DMS153 treated with DMSO at 0.1 percent for 48 hours (cell line): ENCODE measurements around the gene TBC1D14.
"Not testable (repeated sequence)": the region's sequence is repeated elsewhere in the genome, so short reads cannot be mapped to it uniquely, and the experiment has no call there.

Experiments
- DNase-seq: peaks from one replicate; lab custom pipeline; 2025; ENCODE audit not compliant: unreplicated experiment; lab: John Stamatoyannopoulos, UW

The TBC1D14 gene

GRCh38 chr4:6889736-6890324, 19.8 kb upstream of the TBC1D14 start:
- no peak for DNase-seq

DNA sequence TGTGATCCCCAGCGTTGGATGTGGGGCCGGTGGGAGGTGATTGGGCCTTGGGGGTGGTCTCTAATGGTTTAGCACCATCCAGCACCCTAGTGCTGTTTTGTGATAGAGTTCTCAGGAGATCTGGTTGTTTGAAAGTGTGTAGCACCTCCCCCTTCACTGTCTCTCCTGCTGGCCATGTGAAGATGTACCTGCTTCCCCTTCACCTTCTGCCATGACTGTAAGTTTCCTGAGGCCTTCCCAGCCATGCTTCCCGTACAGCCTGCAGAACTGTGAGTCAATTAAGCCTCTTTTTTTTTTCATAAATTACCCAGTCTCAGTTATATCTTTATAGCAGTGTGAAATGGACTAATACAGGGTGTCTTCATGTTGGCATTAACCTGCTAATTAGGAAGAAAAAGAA, 19.3 kb upstream of the TBC1D14 start:
- DNase-seq = no peak

- not testable (repeated sequence) for DNase-seq
Measured at GRCh38 chr4:6890971-6891370, 18.7 kb upstream of the TBC1D14 start.

GRCh38 chr4:6891436-6892170, 18.0 kb upstream of the TBC1D14 start:
- no peak for DNase-seq

DNA sequence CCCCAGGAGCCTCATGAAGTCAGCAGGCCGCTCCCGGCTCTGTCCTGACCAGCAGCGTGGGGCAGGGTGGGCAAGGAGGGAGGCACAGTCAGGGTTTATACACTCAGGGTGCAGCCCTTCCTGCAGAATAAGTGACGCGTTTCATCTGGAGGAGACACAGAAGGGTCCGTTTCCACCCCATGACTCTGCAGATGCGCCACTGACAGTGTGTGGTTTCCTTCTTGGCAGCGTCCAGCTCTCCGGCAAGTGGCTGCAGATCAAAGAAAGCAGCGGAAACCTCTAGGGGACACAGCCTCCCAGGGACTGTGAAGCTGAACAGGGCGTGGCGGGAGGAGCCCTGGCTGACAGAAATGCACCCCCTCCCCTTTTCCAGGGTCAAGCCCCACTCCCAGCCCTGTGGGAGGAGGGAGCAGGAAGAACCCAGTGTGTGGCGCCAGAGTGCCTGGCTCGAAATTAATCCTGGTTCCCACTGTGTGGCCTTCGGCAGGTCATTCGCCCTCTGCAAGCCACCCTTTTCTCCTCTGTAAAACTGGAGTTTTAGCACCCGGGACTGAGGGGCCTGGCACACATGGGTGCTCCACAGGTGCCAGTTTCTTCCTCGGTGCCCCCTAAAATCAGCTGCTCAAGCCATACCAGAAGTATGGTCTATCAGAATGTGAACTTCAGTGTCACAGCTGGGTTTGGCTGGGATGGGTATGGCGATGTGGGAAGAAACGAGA, 17.3 kb upstream of the TBC1D14 start:
- no peak for DNase-seq

GRCh38 chr4:6892909-6893202, 16.8 kb upstream of the TBC1D14 start:
- no peak for DNase-seq

DNA sequence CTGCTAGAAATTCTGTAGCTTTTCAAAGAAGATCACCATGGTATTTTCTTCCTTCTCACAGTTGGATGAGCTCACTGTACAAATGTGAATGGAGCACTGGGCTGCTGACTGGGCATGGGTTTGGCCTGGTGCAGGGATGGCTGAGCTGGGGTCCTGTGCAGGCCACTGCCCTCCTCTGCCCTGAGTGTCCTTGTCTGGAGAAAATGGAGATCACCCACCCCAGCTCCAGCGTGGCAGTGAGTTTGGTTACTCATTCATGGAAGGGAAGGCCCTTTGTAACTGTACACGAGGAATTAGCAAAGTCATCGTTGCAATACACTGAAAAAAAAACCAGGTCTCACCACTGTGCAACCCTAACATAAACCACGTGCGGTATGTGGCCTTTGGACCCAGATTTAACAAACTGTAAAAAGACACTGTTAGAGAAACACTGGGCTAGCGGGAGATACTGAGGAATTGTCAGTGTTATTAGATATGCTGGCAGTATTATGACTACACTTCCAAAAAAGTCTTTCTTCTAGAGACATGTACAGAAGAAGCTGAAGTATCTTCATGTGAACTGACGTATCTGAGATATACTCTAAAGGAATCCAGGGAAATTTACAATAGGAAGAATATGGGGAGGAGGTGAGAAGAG, 16.1 kb upstream of the TBC1D14 start:
- no peak for DNase-seq

DNA sequence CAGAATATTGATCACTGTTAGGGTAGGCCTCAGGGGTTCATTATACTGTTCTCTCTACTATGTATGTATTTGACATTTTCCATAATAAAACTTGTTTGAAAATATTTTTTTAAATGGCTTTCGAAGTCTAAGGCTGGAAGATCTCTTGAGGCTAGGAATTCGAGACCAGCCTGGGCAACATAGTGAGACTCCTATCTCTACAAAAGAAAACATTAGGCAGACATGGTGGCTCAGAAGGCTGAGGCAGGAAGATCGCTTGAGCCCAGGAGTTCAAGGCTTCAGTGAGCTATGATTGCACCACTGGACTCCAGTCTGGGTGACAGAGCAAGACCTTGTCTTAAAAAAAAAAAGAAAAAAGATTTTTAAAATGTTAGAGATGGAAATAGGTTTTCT, 15.5 kb upstream of the TBC1D14 start:
- no peak for DNase-seq

DNA sequence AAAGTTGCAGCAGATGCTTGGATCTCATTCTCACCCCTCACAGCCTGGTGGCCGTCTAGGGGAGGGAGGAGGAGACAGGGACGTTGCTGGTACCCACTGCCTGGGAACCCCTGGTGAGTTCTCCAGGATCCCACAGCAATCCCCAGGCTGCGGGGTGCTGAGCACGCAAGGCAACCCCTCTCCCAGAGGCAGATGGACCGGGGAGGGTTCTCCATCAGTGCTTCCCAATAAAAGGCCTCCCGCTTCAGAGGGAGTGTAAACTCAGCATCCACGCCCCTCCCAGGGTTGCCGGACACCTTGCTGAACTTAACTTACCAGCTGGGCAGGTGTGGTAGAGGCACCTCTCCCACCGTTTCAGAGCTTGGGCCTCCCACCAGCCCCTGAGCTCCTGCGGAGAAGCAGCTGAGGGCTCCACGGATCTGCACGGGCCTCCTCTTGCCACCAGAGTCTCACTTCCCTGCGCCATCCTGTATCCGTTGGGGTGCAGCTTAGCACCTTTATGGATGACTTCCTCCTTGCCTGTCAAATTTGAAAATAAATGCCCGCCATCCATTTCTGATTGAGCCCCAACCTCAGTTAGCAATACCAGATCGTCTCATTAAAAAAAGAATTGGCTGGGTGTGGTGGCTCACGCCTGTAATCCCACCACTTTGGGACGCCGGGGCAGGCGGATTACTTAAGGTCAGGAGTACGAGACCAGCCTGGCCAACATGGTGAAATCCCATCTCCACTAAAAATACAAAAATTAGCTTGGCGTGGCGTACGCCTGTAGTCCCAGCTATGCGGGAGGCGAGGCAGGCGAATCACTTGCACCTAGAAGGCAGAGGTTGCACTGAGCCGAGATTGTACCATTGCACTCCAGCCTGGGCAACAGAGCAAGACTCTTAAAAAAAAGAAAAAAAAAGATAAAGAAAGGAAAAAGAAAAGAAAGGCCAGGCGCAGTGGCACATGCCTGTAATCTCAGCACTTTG, 14.8 kb upstream of the TBC1D14 start:
- DNase-seq = no peak

DNA sequence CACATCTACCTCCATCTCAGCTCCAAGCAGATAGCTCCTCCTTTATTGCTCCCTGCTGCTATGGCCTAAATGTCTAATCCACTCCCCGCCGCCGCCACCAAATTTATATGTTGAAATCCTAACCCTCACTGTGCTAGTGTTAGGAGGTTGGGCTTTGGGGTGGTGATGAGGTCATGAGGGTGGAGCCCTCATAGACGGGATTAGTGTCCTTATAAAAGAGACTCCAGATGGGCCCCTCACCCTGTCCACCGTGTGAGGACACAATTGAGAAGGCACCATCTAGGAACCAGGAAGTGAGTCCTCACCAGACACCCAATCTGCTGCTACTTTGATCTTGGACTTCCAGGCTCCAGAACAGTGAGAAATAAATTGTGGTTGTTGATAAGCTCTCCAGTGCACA, 13.6 kb upstream of the TBC1D14 start:
- DNase-seq = no peak

GRCh38 chr4:6898763-6899162, 10.9 kb upstream of the TBC1D14 start:
- no peak for DNase-seq

- no peak for DNase-seq
Measured at GRCh38 chr4:6900181-6900812, 9.3 kb upstream of the TBC1D14 start.

GRCh38 chr4:6900956-6901355, 8.7 kb upstream of the TBC1D14 start:
- DNase-seq = no peak

- no peak for DNase-seq
Measured at GRCh38 chr4:6901669-6902317, 7.8 kb upstream of the TBC1D14 start.

GRCh38 chr4:6902318-6903042, 7.1 kb upstream of the TBC1D14 start:
- DNase-seq = no peak

- DNase-seq = no peak
Measured at GRCh38 chr4:6905516-6906445, 3.8 kb upstream of the TBC1D14 start.

GRCh38 chr4:6906486-6906885, 3.1 kb upstream of the TBC1D14 start:
- not testable (repeated sequence) for DNase-seq

GRCh38 chr4:6907658-6908191, 1.9 kb upstream of the TBC1D14 start:
- no peak for DNase-seq
